Stimulated activated CD8-positive, alpha-beta memory T cell treated with anti-CD3 and anti-CD28 coated beads, Interleukin-2, amount 100 ng/mL, for 48 hours (primary cell): Measurements from ENCODE around the gene LOXL3.

Experiments used
- DNase-seq, 2 donors: peaks; one replicate each; pipeline ENCODE4 v3.0.0-alpha.2; 2020; ENCODE audit warnings: low read depth in 2 of 2

Gene LOXL3

DNA sequence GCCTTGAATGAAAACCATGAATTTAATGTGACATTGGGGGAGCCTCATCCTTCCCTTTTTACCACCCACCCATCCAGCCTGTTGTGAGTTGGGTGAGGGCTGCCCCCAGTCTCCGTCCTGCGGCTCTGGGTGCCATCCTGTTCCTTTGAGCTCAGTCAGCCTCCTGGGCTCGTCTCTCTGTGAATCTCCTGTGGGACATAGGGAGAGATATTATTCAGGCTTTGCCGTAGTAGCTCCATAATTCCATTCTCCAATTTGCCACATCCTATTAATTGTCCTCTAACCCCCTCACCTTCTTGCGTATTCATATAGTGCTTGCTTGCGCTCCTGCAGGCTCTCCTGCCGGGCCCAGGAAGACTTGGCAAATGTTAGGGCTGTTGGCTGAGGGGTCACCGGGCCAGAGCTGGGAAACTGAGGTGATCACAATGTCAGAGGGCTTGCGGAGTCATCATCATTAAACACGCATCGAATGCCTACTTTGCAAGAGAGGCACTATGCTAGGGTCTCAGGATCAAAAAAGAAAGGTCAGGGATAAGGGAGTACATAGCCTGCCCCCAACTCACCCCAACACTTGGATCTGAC is 27.0 kb downstream of the LOXL3 start:
- DNase-seq = no peak

DNA sequence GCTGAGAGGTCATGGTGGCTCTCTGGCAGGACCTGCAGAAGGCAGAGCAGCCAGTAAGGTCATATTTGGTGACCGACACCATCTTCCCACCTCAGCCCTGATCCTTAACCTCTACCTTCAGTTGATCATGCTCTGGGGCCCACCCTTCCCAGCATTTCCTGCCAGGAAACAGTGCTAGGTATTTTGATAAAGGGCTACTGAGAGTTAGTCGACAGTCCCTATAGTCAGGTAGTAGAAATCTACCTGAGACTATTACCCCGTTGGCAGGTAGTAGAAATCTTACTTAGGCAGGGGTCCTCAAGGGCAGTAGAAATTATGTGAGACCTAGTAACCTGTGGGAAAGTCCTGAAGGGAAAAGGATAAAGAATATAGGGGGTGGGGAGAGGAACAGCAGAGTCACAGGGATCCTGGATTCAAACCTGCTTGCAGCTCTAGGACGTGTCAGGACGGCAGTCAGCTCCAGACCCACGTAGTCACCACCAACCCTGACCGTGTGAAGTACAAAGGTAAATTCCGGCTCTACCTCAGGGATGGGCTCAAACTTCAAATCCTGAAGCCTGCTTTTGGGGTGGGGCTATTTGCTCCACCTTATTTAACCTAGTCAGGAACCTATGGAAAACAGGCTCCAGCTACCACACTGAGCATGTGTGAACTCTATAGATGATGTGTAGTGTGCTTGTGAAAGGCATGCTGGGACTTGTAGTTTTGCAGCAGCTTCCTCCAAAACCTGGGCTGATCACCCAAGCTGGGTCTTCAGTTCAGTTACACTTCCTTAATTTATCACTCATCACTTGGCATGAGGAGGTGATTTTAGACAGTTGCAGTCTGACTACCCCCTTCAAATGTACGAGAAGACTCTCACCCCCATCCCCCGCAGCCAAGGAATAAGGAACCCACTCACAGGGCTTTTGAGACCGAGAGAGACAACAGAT is 27.8 kb downstream of the LOXL3 start, which contains the start of gene DQX1:
Gene DQX1 (minus strand): TSS at position 515 of the 932 bp plus-strand sequence. CDS start 502 bp downstream, at position 13.
- no peak for DNase-seq

DNA sequence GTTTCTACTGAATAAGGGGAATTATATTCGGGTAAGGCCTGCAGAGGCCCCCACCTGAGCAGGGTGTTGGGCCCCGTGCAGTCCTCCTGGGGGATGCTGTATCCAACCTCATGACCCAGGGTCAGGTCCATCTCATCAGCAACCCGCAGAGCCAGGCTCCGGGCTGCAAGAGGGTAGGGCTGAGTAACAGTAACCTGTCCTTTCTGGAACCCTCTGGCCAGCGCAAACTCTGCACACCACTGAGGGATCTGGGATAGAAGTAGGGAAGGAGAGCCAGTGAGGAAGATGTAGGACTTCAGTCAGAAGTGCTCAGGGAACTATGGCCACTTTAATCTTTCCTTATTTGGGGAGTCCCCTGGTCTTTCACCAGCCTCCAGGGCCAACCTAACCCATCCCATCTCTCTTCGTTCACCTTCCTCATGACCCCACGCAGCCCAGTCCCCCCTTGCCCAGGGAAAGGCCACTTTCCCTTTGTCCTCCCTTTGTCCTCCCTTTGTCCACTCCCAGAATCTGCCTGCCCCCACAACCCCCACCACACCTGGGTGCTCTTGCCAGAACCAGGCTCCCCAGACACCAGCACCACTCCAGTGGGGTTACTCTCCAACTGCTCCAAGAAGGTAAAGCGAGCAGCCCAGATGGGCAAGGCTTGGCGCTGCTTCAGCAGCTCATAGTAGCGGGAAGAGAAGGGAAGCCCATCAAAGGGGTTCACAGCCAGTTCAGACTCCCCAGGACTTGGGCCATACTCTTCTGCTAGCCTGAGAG is 28.6 kb downstream of the LOXL3 start:
- DNase-seq = no peak

DNA sequence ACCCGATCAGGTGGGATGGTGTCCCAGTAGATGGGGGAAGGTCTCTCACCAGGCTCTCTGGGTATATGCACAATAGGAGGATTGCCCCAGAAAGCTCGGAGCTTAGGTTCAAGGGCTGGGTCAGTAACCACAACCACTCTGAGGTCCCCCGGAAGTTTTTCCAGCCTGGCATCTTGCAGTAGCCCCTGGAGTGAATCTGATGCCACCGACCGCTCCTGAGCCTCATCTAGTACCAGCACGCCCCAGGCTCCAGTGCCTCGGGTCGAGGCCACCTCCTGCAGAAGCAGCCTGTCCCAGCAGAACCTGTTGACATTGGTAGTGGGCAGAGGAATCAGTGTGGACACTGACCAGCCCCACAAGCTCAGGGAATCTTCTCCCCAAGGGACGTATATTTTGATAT is 29.7 kb downstream of the LOXL3 start:
- no peak for DNase-seq

DNA sequence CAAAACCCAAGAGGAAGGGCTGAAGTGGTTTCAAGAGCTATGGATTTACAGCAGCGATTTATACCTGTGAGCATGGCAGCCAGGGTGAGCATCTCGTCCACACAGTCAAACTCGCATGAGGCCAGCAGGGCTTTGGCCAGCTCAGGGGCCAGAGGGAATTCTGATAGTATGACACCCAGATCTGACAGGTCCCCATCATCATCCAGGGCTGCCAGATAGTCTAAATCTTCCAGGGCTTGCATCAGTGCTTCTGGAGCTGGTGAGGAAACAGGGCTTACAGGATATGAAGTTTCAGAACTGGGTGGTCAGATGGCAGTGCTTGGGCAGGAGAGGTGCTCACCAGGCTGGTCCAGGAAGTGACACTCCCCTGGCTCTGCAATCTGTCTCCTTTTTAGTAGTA is 31.2 kb downstream of the LOXL3 start:
- no peak for DNase-seq

DNA sequence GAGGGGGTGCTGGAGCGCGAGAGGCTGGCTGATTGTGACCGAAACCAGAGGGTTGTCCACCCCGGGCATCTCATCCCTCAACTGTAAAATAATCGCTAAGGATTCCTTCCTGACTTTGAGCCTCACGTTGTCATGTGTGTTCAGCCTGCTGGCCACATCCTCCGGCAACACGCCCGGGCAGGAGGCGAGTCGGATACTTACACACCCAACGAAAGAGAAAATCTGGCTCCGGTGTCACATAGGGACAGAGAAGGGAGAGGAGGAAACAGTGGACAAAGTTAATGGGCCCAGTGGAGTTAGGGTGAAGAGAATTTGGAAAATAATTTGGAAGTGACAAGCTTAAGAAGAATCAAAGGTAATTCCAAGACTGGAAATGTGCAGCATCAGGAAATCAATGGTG is 37.1 kb downstream of the LOXL3 start:
- DNase-seq = no peak

DNA sequence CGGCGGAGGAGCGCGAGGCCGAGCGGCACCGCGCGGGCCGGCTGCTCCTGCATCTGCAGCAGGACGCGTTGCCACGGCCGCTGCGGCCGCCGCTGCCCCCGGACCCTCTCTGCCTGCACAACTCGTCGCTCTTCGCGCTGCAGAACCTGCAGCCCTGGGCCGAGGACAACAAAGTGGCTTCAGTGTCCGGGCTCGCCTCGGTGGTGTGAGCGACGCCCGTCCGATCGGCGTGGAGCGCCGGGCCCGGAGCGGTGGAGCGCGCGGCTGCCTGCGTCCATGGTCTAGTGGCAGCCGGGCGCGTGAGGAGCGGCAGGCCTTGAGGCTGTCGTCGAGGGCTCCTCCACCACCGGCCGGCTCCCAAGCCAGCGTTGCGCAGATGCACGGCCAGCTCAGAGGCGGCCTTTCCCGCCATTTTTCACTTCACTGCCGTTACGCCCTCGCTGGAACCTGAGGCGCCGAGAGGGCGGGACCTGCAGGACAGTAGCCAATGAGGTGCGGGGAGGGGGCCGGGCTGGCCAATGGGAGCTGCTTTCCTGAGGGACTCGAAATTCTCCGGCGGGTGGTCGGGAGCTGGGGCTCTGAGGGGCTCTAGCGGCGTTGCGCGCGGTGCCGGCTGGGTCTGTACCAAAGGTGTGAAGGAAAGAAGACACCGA is 37.6 kb downstream of the LOXL3 start:
- peak; percentile 46 to 70 for DNase-seq

DNA sequence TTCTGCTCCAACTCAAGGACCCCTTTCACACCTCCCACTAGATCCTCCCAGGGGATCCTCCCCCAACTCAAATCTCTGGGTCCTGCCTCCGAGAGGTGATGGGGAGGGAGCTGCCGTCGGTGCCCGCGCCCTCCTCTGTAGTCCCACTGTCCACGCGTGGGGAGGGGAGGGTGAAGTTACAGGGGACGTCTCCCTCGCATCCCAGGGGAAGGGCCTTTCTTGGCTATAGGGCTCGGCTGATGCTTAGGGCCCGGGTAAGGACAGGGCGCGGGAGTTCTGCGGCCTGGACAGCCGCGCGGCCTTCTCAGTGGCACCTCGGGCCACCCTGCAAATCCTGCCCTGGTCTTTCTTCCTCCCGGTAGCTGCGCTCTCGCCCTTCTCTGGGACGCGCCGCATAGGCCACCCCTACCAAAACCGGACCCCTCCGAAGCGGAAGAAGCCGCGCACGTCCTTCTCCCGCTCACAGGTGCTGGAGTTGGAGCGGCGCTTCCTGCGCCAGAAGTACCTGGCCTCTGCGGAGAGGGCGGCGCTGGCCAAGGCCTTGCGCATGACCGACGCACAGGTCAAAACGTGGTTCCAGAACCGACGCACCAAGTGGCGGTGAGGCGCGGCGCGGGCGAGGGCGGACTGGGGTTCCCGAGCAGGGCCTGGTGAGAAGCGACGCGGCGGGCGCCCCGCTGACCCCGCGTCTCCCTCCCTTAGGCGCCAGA is 38.3 kb downstream of the LOXL3 start:
- DNase-seq = no peak

DNA sequence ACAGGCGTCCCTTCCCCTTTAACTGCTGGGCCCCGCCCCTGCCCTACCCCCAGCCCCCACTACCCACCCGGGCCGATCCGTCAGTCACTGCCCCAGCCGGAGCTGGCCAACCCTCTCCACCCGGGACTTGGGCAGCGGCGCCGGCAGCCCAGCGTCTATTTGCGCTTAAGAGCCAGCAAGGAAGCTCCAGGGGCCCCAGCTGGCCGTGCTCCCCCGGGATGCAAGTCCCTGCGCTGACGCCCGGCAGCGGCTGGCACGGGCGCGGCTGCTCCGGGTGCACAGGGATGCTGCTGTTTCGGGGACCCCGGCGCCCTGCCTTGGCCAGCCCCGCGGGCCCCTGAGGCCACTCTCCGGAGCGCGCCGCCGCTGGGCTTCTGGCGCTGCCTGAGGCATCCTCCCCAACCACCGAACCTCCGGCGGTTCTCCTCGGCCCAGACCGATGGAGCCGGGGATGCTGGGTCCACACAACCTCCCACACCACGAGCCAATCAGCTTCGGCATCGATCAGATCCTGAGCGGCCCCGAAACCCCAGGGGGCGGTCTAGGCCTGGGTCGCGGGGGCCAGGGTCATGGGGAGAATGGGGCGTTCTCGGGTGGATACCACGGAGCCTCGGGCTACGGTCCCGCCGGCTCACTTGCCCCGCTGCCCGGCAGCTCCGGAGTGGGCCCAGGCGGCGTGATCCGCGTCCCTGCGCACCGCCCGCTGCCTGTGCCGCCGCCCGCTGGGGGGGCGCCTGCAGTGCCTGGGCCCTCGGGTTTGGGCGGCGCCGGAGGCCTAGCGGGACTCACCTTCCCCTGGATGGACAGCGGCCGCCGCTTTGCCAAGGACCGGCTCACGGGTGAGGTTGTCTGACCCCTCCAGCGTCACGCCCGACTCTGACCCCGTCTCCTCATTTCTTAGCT is 39.1 kb downstream of the LOXL3 start, which contains the start of gene TLX2:
Gene TLX2 (plus strand): TSS at position 83 of the 903 bp plus-strand sequence. CDS start 357 bp downstream, at position 440.
- DNase-seq = no peak

DNA sequence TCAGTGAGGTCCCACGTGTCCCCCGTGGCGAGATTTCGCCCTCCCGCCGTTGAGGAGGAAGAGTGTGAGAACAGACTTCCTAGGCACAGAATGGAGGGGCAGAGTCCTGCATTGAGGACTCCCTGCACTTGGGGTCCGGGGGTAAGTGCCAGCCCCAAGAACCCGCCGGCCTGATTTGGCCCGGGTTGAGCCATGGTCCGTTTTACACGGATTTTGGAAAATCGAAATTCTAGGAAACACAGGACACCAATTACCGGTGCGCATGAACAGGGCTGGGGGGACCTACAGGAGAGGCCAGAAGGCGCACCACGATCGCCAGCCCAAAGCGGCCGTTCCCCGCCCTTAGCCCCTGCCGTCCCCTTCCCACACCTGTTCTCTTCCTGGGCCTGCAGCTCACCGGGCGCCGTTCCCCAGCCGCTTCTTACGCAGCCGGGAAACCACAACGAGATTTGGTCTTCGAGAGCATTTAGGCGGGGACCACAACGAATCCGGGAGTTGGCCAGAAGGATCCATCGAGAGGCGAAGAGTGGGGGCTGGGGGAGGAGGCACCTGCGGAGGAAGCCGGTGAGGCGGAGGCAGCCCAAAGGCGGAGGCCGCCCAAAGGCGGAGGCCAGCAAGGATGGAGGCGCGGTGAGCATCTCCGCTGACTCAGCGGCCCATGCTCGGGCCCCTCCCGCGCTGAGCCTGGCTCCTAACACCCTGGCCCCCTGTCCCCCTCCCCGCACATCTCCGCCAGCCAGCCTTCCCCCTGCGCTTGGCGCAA is 40.0 kb downstream of the LOXL3 start:
- no peak for DNase-seq

DNA sequence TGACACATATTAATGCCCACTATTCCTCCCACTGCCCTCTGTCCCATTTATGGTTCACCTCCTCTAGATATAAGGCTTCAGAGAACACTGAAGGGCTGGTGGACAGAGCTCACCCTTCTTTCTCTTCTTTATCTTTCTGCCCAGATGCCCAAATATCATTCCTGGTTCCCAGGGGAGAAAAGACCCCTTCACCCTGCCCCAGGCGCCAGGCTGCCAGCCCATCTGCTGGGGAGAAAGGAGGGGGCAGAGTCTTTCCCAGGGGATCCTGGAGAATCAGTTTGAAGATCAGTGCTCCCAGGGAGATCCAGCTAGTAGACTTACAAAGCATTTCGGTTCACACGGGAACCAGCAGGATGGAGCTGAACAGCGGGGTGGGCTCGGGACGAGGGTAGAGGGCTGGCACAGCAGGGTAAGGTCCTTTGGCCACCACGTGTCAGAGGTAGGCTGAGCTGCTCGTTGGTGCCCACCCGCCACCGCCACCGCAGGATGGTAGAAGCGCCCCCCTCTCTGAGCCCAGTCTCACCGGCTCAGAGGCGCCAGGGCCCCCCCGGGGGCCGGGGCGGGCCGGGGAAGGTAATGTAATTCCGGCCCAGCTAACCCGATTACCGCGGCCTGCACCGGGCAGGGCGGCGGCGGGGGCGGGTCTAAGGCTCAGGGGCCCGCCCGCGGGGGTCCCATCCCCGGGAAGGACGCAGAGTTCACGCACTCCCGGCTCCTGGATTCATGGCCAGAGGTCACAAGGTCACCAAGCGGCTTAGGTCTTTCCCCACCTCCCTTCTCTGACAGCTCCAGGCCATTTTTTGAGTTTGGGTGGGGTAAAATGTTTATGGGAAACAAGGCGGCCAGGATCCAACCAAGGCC is 40.8 kb downstream of the LOXL3 start:
- no peak for DNase-seq

DNA sequence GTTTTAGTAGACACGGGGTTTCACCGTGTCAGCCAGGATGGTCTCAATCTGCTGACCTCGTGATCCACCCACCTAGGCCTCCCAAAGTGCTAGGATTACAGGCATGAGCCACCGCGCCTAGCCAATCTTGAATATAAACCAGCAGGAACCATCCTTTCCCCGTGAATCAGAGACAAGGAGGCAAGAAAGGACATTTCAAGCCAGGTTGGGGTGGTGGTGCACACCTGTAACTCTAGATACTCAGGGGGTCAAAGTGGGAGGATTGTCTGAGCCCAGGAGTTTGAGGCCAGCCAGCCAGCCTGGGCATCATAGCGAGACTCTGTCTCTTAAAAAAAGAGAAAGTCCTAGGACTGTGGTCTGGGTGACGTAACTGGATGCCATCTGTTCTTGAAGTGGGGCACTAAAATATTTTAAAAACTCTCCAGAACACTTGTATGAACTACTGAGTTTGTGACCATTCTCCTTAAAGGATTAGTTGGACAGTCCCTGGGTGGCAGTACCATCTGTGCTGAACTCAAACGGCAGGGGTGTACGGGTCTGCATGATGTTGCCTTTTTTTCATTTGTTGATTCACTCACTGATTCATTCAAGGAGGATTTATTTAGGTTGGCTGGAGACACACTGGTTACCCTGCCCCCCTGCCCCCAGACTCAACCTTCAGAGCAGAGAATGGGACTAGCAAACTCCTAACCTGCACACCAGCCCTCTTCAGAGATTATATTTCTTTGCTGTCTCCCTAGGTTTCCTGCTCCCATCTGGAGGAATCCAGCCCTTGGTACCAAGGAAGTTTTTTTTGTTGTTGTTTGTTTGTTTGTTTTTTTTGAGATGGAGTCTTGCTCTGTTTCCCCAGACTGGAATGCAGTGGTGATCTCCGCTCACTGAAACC is 42.4 kb downstream of the LOXL3 start:
- no peak for DNase-seq

DNA sequence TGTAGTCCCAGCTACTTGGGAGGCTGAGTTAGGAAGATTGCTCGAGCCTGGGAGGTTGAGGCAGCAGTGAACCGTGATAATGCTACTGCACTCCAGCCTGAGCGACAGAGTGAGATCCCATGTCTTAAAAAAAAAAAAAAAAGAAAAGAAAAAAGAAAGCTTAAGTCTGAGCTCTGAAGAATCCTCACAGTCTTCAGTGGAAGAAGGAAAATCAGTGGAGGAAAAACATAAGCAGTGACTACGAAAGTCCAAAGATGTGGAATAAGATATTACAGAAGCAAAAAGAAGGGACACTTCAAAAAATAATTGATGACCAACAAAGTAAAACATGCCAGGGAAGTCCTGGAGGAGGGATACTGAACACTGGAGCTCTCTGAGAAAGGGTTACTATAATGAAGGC is 43.5 kb downstream of the LOXL3 start:
- DNase-seq = no peak

DNA sequence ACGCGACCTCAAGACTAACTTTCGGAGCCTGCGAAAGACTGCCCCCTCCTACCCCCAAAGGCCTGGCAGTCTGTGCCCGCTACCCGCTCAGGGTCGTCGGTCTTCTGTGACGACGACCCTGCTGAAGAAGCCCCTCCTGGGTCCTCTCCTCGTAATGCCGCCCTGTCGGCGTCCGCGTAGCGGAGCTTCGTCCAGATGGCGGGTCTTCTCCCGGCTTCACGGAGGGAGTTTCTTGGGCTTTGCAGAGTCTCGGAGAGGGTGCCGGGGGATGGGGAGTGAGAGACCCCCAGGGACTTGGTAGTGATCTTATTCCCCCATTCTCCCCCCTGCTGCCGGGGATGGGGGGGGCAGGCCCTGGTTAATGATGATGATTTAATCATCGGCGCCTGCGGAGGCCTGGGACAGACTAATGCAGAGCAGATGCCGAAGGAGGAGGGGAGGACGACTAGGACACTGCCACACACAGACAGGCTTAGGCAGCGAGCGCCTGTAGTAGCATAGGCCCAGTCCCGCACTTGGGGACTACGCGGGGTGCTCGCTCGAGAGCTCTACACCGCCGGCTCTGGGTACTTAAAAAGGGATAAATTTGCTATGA is 45.7 kb downstream of the LOXL3 start:
- no peak for DNase-seq

DNA sequence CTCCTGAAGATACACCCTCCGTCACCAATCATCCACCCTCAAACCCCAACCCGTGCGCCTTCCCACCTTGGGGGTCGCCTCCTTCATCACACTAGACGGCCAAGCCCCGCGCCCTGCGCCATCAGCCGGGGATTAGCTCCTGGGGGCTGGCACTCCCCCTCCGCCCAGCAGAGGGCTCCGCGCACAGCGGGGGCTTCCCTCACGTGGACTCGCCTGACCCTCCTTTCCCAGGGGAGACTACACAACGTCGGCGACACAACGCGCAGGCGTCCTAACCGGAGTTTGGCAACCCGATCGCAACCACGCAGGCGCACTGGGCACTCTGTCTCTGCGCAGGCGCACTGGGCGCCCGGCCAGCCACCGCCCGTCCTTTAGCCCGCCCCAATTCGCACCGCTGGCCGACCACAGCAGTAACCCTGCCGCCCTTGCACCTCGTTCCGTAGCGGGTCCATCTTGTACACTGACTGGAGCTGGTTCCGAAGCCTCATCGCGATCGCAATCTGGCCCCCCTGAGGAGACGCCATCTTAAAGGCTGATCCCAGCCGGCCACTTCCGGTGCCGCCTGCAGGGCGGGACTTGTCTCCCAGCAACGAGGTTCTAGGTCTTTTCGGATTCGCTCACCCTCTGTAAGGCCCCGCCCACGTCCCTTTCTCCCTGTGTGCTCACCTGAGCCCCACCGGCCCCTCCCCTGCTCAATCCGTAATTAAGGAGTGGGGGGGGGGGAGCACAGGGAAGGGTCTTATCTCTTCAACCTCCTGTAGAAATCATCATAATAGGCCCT is 46.4 kb downstream of the LOXL3 start, which contains the start of gene PCGF1:
Gene PCGF1 (minus strand): TSS at position 551 of the 781 bp plus-strand sequence. CDS start 27 bp downstream, at position 524.
- DNase-seq = peak; percentile 96 to 99
